Measurements from ENCODE around the gene SERPINB8.

The SERPINB8 gene

DNA sequence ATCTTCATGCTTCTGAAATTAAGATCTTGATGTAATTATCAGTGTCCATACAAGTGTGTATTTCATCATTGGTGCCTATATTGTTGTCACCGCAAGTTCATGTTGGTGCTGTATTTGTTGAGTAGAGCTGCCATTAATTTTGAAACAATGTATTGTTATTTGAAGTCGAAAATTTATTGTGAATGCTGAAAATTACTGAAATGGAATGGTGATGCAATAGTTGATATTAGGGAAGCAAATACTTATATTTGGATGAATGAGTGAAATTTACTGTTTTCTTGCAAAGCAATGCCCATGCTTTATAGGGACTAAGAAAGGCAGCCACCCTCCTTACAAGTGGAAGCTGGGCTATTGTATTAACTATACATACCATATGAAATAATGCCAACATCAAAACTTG, 41.6 kb downstream of the SERPINB8 start:
- no peak for DNase-seq (ENCODE audit: low read depth)
- TF ChIP-seq, protein P1, sequence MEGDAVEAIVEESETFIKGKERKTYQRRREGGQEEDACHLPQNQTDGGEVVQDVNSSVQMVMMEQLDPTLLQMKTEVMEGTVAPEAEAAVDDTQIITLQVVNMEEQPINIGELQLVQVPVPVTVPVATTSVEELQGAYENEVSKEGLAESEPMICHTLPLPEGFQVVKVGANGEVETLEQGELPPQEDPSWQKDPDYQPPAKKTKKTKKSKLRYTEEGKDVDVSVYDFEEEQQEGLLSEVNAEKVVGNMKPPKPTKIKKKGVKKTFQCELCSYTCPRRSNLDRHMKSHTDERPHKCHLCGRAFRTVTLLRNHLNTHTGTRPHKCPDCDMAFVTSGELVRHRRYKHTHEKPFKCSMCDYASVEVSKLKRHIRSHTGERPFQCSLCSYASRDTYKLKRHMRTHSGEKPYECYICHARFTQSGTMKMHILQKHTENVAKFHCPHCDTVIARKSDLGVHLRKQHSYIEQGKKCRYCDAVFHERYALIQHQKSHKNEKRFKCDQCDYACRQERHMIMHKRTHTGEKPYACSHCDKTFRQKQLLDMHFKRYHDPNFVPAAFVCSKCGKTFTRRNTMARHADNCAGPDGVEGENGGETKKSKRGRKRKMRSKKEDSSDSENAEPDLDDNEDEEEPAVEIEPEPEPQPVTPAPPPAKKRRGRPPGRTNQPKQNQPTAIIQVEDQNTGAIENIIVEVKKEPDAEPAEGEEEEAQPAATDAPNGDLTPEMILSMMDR (IDR thresholded peaks at IDR 0.05; ENCODE audit: control insufficient read depth, extremely low read depth, insufficient read depth), result no peak
- no peak overlapping the region for H3K4me3 ChIP-seq (ENCODE audit: low read depth, low read length)

DNA sequence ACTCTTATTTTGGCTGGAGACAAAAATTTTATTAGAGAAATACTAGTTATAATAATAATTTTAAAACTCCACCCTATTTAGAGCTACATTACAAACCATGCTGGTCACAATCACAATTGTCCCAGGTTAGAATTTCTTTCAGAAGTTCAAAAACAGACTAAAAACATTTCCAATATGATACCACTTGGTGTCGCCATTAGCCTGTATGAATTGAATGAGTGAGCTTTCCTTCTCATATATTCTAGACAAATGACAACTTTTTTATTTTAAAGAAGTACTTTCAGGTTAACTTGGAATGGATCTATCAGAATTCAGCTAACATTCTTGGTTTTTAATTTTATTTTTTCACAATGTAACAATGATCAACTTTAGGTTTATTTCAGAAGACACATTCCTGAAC, 48.0 kb downstream of the SERPINB8 start:
- DNase-seq (ENCODE audit: low read depth), result peak; percentile 4
- TF ChIP-seq, protein P1 (IDR thresholded peaks at IDR 0.05; ENCODE audit: control insufficient read depth, extremely low read depth, insufficient read depth), result peak; percentile 46
- H3K4me3 ChIP-seq (ENCODE audit: low read depth, low read length), result no peak overlapping the region

DNA sequence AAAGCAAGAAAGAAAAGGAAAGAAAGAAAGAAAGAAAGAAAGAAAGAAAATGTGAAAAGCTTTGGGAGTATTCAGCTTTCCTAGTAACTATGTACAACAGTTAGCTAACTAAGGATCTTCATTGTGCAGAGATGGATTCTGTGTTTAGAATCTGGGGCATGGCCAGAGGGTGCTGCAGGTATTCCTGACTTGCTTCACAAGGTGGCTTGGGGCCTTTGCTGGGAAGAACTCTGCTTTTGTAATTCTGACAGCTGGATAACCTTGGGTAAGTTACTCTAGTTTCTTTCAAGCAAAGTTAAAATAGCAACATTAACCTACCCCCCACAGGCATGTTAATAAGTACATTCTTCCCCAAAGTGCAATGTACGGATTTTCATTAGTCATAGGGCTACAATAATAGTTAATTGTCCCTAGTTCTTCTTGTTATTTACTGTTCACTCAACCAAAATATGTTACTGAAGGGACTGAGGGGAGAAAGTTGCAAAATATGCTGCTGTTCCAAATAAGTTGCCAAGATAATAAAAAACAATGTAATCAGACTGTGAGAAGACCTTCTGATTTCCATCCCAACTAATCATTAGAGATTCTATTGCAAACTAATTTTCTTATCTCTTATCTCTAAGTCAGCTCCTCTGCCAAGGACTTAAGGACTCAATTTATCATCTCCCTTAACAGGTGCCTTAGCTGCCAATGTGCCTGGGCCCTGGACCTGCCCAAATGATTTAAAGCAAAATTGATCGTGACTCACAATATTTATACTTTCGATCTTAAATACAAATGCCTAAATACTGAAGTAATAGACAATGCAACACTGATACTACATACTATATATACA, 50.3 kb downstream of the SERPINB8 start:
- DNase-seq (ENCODE audit: low read depth), result no peak
- no peak overlapping the region for H3K4me3 ChIP-seq (ENCODE audit: low read depth, low read length)
- TF ChIP-seq, protein P1 (IDR thresholded peaks at IDR 0.05; ENCODE audit: control insufficient read depth, extremely low read depth, insufficient read depth), result no peak

DNA sequence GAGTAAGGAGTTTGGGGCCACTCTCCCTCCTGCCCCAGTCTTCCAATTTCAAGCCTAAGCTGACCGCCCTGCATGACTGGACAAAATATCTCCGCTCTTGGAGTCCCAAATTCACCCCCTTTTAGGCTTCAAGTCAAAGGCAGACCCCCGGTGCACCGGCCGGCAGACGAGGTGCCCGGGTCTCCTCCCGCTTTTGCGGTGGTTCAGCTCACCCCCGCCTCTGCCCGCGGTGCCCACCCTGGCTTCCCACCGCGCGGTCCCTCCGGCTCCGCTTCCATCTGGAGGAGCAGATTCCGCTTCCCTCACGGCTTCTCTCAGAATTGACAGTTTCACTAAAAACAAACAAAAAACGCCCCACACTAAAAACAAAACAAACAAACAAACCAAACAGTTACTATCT, 56.5 kb downstream of the SERPINB8 start:
- H3K4me3 ChIP-seq (ENCODE audit: low read depth, low read length), result no peak overlapping the region
- TF ChIP-seq, protein P1 (IDR thresholded peaks at IDR 0.05; ENCODE audit: control insufficient read depth, extremely low read depth, insufficient read depth), result no peak
- DNase-seq (ENCODE audit: low read depth), result no peak

DNA sequence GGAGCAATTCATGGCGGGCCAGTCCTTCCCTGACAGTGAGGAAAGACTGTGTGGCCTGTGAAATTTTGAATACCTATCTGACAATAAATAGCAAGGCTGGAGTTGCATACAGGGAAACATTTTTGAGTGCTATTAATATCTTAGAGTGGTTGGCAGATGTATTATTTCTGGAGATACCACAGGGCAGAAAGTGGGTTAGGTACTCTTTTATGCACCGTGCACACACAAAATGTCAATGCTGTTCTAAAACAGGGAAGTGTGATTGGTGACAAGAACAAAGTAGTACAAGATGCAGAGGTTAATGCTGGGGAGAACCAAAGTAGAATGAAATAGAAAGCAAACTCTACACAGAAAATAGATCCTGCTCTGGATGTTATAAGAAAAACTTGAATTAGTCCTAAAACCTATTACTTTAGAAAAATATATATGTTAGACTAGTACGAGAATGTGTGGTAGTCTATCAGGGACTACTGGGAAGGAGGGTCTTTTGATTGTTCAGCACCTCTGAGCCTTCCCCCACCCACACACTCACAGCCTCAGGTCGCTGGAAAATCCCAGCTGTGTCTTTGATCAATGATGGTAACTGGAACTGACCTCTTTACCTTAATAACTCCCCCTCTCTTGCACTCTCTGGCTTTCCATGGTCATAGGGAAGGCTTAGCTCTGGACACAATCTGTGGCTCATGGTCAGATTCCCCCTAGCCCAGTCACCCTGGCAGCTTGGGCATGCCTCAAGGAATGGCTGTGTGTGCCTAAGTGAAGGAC, 58.2 kb downstream of the SERPINB8 start:
- no peak overlapping the region for H3K4me3 ChIP-seq (ENCODE audit: low read depth, low read length)
- TF ChIP-seq, protein P1 (IDR thresholded peaks at IDR 0.05; ENCODE audit: control insufficient read depth, extremely low read depth, insufficient read depth), result no peak
- DNase-seq (ENCODE audit: low read depth), result no peak

DNA sequence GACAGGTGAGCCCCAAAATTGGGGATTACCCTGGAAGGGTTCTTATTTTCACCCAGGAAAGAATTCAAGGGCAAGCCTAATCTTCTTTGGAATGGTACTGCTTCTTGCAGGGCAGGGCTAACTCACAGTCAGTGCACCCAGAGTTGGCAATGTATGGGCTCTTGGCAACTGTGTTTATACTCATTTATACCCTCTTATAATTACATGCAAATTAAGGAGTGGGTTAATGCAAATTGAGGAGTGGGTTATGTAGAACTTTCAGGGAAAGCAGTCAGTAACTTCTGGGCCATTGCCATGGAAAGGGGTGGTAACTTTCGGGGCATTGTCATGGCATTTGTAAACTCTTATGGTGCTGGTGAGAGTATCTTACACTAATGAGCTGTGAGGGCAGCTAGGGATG, 59.2 kb downstream of the SERPINB8 start:
- TF ChIP-seq, protein P1 (IDR thresholded peaks at IDR 0.05; ENCODE audit: control insufficient read depth, extremely low read depth, insufficient read depth), result no peak
- no peak for DNase-seq (ENCODE audit: low read depth)
- no peak overlapping the region for H3K4me3 ChIP-seq (ENCODE audit: low read depth, low read length)

Data from LNCaP clone FGC (cell line).